ENCODE data around the gene TMEM247.

DNA sequence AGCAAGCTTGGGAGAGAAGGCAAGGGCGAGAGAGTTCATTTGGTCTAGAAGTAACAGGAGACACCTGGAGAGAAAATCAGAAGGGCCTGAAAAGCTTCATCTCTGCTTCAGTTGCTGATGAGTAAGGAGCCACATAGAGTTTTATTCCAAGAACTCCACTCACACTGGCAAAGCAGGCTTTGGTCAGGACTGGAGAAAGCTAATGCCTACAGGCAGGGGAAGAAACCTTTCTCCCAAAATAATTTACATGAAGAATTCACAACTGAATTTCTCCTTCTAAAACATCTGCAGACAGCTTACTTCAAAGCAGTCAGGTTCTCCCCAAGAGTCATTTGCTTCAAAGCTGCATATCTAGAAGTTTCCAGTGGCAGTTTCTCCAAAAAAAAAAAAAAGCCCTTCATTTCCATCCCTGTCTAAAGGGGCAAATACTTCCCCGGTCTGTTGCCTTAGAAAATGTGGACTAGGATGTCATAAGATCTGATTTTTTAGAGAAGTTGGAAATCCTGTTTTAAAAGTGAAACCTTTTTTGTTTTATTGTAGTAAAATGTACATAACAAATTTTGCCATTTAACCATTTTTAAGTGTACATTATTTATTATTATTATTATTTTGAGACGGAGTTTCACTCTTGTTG is 46.3 kb downstream of the TMEM247 start:
- no peak for TF ChIP-seq TAF1 (conservative IDR thresholded peaks at IDR 0.05)
- TF ChIP-seq, protein P1, sequence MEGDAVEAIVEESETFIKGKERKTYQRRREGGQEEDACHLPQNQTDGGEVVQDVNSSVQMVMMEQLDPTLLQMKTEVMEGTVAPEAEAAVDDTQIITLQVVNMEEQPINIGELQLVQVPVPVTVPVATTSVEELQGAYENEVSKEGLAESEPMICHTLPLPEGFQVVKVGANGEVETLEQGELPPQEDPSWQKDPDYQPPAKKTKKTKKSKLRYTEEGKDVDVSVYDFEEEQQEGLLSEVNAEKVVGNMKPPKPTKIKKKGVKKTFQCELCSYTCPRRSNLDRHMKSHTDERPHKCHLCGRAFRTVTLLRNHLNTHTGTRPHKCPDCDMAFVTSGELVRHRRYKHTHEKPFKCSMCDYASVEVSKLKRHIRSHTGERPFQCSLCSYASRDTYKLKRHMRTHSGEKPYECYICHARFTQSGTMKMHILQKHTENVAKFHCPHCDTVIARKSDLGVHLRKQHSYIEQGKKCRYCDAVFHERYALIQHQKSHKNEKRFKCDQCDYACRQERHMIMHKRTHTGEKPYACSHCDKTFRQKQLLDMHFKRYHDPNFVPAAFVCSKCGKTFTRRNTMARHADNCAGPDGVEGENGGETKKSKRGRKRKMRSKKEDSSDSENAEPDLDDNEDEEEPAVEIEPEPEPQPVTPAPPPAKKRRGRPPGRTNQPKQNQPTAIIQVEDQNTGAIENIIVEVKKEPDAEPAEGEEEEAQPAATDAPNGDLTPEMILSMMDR (IDR thresholded peaks at IDR 0.05; ENCODE audit: low read depth, low read length, missing input control), result no peak
